ENCODE results near the gene HARS1. TPM values are rescaled to one million over a fixed set of nuclear protein-coding genes. Genes with fewer than 3 reads are reported as not detected.
A peak's percentile ranks its signal among the peaks of the same experiment; 100 is the strongest.
"Not testable (repeated sequence)": the region's sequence is repeated elsewhere in the genome, so short reads cannot be mapped to it uniquely, and the experiment has no call there.

Gene HARS1
- total RNA-seq, 4 donors from 2014 or later, result 73.3 to 87.0 (median 79.2) TPM

GRCh38 chr5:140664359-140665119 is 26.6 kb downstream of the HARS1 start, which contains the start of gene WDR55:
TSS of gene WDR55 (plus strand) at chr5:140664904. CDS start at chr5:140664913, 9 bp downstream.
- Histone ChIP-seq H3K9me3 (no peaks in the 10 kb centered on the region), H3K4me3 (peak within 1 kb of the TSS; percentile 91), H3K27me3 (no peaks in the 10 kb centered on the region), H3K27ac (peak within 1 kb of the TSS; percentile 94), H3K4me1 (peaks cover 28% of the 10 kb centered on the region), H3K36me3 (peaks cover 63% of the 10 kb centered on the region)
- TF ChIP-seq EP300 (IDR thresholded peaks at IDR 0.05), result no peak
- no peak for TF ChIP-seq CTCF (IDR thresholded peaks at IDR 0.05)
- peak in 1 of 2 donors; percentile 50 for TF ChIP-seq POLR2A (IDR thresholded peaks at IDR 0.05)
- TF ChIP-seq POLR2AphosphoS5 (IDR thresholded peaks at IDR 0.05), result peak; percentile 7 to 74 (median 61)
- WGBS, result 0% methylated on average over 24 of the region's 54 CpGs
- peak; percentile 98 to 99 for DNase-seq (ENCODE audit: low spot score in 2 of 2)

GRCh38 chr5:140664030-140664358 is 27.2 kb downstream of the HARS1 start:
- 18% methylated on average over 18 of the region's 18 CpGs for WGBS
- H3K27ac ChIP-seq, result peak overlapping the region; percentile 94
- peaks cover 63% of the 10 kb centered on the region for H3K36me3 ChIP-seq
- peak overlapping the region; percentile 91 for H3K4me3 ChIP-seq
- peaks cover 28% of the 10 kb centered on the region for H3K4me1 ChIP-seq
- H3K9me3 ChIP-seq, result no peaks in the 10 kb centered on the region
- H3K27me3 ChIP-seq, result no peaks in the 10 kb centered on the region
- DNase-seq (ENCODE audit: low spot score in 2 of 2), result no peak
- no peak for TF ChIP-seq CTCF (IDR thresholded peaks at IDR 0.05)
- TF ChIP-seq EP300 (IDR thresholded peaks at IDR 0.05), result no peak
- TF ChIP-seq POLR2A (IDR thresholded peaks at IDR 0.05), result no peak
- TF ChIP-seq POLR2AphosphoS5 (IDR thresholded peaks at IDR 0.05), result no peak

GRCh38 chr5:140660371-140660770 is 30.8 kb downstream of the HARS1 start:
- DNase-seq (ENCODE audit: low spot score in 2 of 2); H3K9me3 ChIP-seq; H3K4me3 ChIP-seq; H3K27me3 ChIP-seq; H3K27ac ChIP-seq: not testable (repeated sequence)
- peaks cover 78% of the 10 kb centered on the region for H3K36me3 ChIP-seq
- peaks cover 10% of the 10 kb centered on the region for H3K4me1 ChIP-seq
- WGBS, result 89% methylated on average over 6 of the region's 6 CpGs

GRCh38 chr5:140658870-140659269 is 32.3 kb downstream of the HARS1 start:
- Histone ChIP-seq H3K4me3 (no peak overlapping the region), H3K9me3 (no peaks in the 10 kb centered on the region), H3K27me3 (no peaks in the 10 kb centered on the region), H3K36me3 (peaks cover 93% of the 10 kb centered on the region), H3K27ac (no peak overlapping the region), H3K4me1 (peaks cover 4% of the 10 kb centered on the region)
- no peak for DNase-seq (ENCODE audit: low spot score in 2 of 2)
- 96% methylated on average over 17 of the region's 17 CpGs for WGBS
- no peak for TF ChIP-seq EP300 (IDR thresholded peaks at IDR 0.05)
- no peak for TF ChIP-seq POLR2AphosphoS5 (IDR thresholded peaks at IDR 0.05)
- TF ChIP-seq POLR2A (IDR thresholded peaks at IDR 0.05), result no peak

- H3K27me3 ChIP-seq, result no peaks in the 10 kb centered on the region
Measured at GRCh38 chr5:140647042-140647419, 44.1 kb downstream of the HARS1 start.

More at GRCh38 chr5:140647042-140647419, 44.1 kb downstream of the HARS1 start:
- Histone ChIP-seq H3K9me3 (no peaks in the 10 kb centered on the region), H3K4me3 (peak overlapping the region; percentile 69), H3K36me3 (peaks cover 61% of the 10 kb centered on the region), H3K27ac (peak overlapping the region; percentile 83), H3K4me1 (peaks cover 27% of the 10 kb centered on the region)
- 2% methylated on average over 19 of the region's 27 CpGs for WGBS
- no peak for DNase-seq (ENCODE audit: low spot score in 2 of 2)
- no peak for TF ChIP-seq POLR2A (IDR thresholded peaks at IDR 0.05)
- TF ChIP-seq CTCF (IDR thresholded peaks at IDR 0.05), result no peak
- no peak for TF ChIP-seq POLR2AphosphoS5 (IDR thresholded peaks at IDR 0.05)
- no peak for TF ChIP-seq EP300 (IDR thresholded peaks at IDR 0.05)
